Mucosa of descending colon (tissue), 3 donors: ENCODE results near the gene ADAM22. TPM values are rescaled to one million over a fixed set of nuclear protein-coding genes. Genes with fewer than 3 reads are reported as not detected.
A peak's percentile ranks its signal among the peaks of the same experiment; 100 is the strongest.

Source experiments
- ATAC-seq: fragments of 200-7000 bp; cut with Tn5 transposase; one replicate; pipeline ENCODE4 v1.9.1; 2020; ENCODE audit warnings: mild to moderate bottlenecking, moderate library complexity
- DNase-seq, 3 donors: peaks; one replicate each; pipeline ENCODE4 v3.0.0-alpha.2; 2020
- H3K36me3 ChIP-seq: fragments of 200-600 bp; one replicate; pipeline ENCODE4 v1.8.0; 2021; ENCODE audit warnings: low read depth, mild to moderate bottlenecking
- H3K4me1 ChIP-seq: fragments of 200-600 bp; one replicate; pipeline ENCODE4 v1.8.0; 2021; ENCODE audit warnings: low read depth, mild to moderate bottlenecking
- H3K4me3 ChIP-seq: fragments of 200-600 bp; one replicate; pipeline ENCODE4 v1.8.0; 2021; ENCODE audit warnings: mild to moderate bottlenecking
- H3K9me3 ChIP-seq: fragments of 200-600 bp; one replicate; pipeline ENCODE4 v1.8.0; 2021; ENCODE audit warnings: mild to moderate bottlenecking
- CTCF ChIP-seq: fragments of 200-600 bp; IDR thresholded peaks from one replicate; pipeline ENCODE4 v1.8.0; 2022; ENCODE audit warnings: antibody characterized with exemption, mild to moderate bottlenecking
- intact Hi-C, 2 donors: fragments of 100-400 bp; cut with DNase I in 1 of 2; cut with micrococcal nuclease in 1 of 2; formaldehyde crosslinking; loops; one replicate each; pipeline versions ENCODE4 v1.11.0 to v1.11.1; 2022; cut with DNase I, micrococcal nuclease
- total RNA-seq, 3 donors: library from RNA; stranded (reverse); fragmentation: NEBNext Ultra II Directional in 2 of 3; extraction: Animal tissue kit (Norgen Biotek cat#: 25700) in 2 of 3; gene quantifications; one replicate each; pipeline versions ENCODE4 v1.2.1 to v1.2.4, GENCODE V29; 2021 to 2023
- donor health status: DM: no; HTN: no; CAD: no; lungs with moderate emphysema.
- donor health status: DM: no; HTN: no; CAD: no.
- donor health status: DM: no; HTN: yes; CAD: no.

The ADAM22 gene
- total RNA-seq, 3 donors from 2014 or later = 1.8 to 4.6 (median 3.7) TPM

DNA sequence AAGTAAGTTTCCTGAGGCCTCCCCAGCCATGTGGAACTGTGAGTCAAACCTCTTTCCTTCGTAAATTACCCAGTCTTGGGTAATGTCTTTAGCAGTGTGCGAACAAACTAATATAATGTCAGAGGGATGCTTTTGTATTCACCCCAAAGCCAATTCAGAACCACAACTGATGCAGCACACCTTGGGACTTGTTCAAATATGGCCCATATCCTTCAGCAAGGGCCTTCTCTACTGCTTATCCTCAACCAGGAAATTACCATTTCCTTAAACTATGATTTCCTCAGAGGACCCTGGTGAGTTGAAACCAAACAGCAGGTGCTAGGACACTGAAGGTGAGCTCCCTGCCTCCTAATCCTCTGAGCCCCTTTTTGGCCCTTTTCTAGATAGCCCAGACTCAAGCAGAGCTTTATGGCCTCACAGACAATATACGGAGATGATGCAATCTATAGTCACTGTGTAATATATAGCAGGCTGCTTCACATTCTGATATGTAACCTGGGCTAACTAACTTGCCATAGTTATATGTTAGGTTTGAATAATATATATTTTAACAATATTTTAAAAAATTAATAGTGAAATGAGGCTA lies 270.6 kb downstream of the ADAM22 start:
- intact Hi-C loops = no loop called here
- H3K4me1 ChIP-seq = peaks cover 19% of the 10 kb centered on the region
- DNase-seq = no peak

DNA sequence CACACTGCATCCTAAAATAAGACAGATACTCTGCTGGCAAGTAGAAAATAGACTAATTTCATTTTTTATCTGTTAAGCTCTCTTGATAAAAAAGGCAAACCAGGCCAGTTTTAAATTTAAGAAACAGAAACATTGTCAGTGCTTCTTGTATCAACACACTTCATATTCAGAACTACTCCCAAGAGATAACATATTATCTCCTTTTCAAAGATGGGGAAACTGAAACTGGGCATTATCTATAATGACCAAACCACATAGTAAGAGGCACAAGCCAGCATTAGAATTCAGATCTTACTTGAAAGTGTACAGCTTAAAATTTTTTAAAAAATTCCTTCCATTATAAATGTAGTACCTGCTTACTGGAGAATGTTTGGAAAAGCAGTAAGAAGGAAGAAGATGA lies 271.1 kb downstream of the ADAM22 start:
- DNase-seq (no peak), ATAC-seq (no peak)
- H3K9me3 ChIP-seq = no peaks in the 10 kb centered on the region
- peaks cover 19% of the 10 kb centered on the region for H3K4me1 ChIP-seq
- H3K4me3 ChIP-seq = no peak overlapping the region
- no peaks in the 10 kb centered on the region for H3K36me3 ChIP-seq
- intact Hi-C loops = no loop called here
- TF ChIP-seq CTCF = no peak

More for the DNA sequence above, 270.6 kb downstream of the ADAM22 start:
- H3K36me3 ChIP-seq = no peaks in the 10 kb centered on the region
- H3K9me3 ChIP-seq = no peaks in the 10 kb centered on the region
- H3K4me3 ChIP-seq = no peak overlapping the region
- ATAC-seq = no peak
- TF ChIP-seq CTCF = no peak

DNA sequence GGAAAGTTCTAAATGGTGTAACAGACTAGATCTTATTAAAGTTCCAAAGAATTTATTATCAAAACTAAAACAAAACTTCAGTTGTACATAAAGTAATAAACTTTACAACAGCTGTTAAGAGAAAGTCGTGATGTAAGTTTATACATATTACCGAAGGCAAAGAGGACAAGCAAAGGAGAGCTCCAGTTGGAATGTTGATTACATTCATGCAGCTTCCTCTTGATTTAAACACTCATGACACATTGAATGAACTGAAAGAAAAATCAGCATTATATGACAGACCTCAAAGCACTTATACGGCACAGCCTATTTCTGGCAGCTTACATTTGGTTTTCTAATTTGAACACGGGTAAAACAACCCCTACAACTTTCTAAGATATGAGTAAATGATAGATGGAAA lies 272.2 kb downstream of the ADAM22 start:
- no peak for DNase-seq
- peak; percentile 81 for ATAC-seq
- Histone ChIP-seq H3K9me3 (no peaks in the 10 kb centered on the region), H3K4me1 (peaks cover 19% of the 10 kb centered on the region), H3K36me3 (peaks cover 4% of the 10 kb centered on the region), H3K4me3 (no peak overlapping the region)
- no peak for TF ChIP-seq CTCF
- intact Hi-C loops = no loop called here

- ATAC-seq = no peak
- no peak overlapping the region for H3K4me3 ChIP-seq
- no peaks in the 10 kb centered on the region for H3K9me3 ChIP-seq
- no peak for DNase-seq
- TF ChIP-seq CTCF = no peak
- peaks cover 19% of the 10 kb centered on the region for H3K4me1 ChIP-seq
- H3K36me3 ChIP-seq = peaks cover 4% of the 10 kb centered on the region
- intact Hi-C loops = no loop called here
Measured at GRCh38 chr7:88208521-88208920, 274.5 kb downstream of the ADAM22 start.

GRCh38 chr7:88212918-88213317 lies 278.9 kb downstream of the ADAM22 start:
- Histone ChIP-seq H3K4me1 (peaks cover 6% of the 10 kb centered on the region), H3K36me3 (peaks cover 4% of the 10 kb centered on the region), H3K9me3 (no peaks in the 10 kb centered on the region), H3K4me3 (no peak overlapping the region)
- ATAC-seq (peak; percentile 7), DNase-seq (no peak)
- intact Hi-C loops = no loop called here
- TF ChIP-seq CTCF = no peak

DNA sequence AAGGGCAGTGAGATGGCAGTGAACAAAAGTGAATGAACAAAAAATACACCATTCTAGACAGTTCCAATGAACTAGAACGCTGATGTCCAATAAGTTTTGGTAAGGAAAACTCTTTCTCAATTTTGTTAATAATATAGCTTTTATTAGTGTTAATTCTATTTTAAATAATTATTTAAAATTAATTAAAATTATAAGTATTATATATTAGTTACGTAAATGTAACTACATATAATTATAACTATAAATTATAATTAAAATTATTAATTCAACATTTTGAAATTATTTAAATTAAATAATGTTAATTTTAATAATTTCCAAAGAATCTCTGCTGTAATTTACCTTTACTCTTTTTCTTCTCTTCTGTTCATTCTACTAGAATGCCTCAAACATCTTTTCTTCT lies 280.4 kb downstream of the ADAM22 start:
- Histone ChIP-seq H3K36me3 (peaks cover 4% of the 10 kb centered on the region), H3K4me3 (no peak overlapping the region), H3K9me3 (no peaks in the 10 kb centered on the region), H3K4me1 (peaks cover 6% of the 10 kb centered on the region)
- no peak for DNase-seq
- intact Hi-C loops = no loop called here
- no peak for ATAC-seq
- TF ChIP-seq CTCF = no peak
